Transverse colon (tissue), 4 donors: ENCODE measurements around the gene LRRC8D. TPM values are rescaled to one million over a fixed set of nuclear protein-coding genes. Genes with fewer than 3 reads are reported as not detected.

Experiments used
- DNase-seq: peaks from one replicate; pipeline ENCODE4 v3.0.0-alpha.2; 2019
- H3K27ac ChIP-seq, 4 donors: fragments of 200-600 bp; sonication (generic); 2 replicates each; pipeline ENCODE4 v1.5.1; 2016 to 2018; ENCODE audit warnings: inconsistent platforms in 4 of 4
- H3K27me3 ChIP-seq: fragments of 200-600 bp; sonication (generic); 2 replicates; pipeline ENCODE4 v1.5.1; 2017; ENCODE audit warnings: inconsistent platforms
- H3K36me3 ChIP-seq, 4 donors: fragments of 200-600 bp; sonication (generic); 2 replicates each; pipeline ENCODE4 v1.5.1; 2017 to 2019; ENCODE audit warnings: inconsistent platforms in 4 of 4
- H3K4me1 ChIP-seq, 4 donors: fragments of 200-600 bp; sonication (generic); 2 replicates each; pipeline ENCODE4 v1.5.1; 2017 to 2020; ENCODE audit warnings: inconsistent platforms in 4 of 4
- H3K4me3 ChIP-seq, 4 donors: fragments of 200-600 bp; sonication (generic); 1 replicate in 1 of 4; 2 replicates in 3 of 4; pipeline versions ENCODE4 v1.5.1 to v1.6.1; 2017 to 2019; ENCODE audit warnings: inconsistent platforms in 4 of 4
- H3K9me3 ChIP-seq, 2 donors: fragments of 200-600 bp; sonication (generic); 2 replicates each; pipeline ENCODE4 v1.5.1; 2017 to 2019; ENCODE audit warnings: inconsistent platforms in 2 of 2
- EP300 ChIP-seq: sonication (generic); formaldehyde crosslinking; IDR thresholded peaks from one replicate; pipeline ENCODE4 v1.6.1; 2017; ENCODE audit warnings: antibody characterized with exemption, low read depth
- POLR2A ChIP-seq: fragments of 450-650 bp; IDR thresholded peaks from one replicate; pipeline ENCODE4 v1.6.1; 2016; ENCODE audit warnings: antibody characterized with exemption, mild to moderate bottlenecking, moderate library complexity
- POLR2AphosphoS5 ChIP-seq, 3 donors: sonication (generic); formaldehyde crosslinking; IDR thresholded peaks; one replicate each; pipeline ENCODE4 v1.6.1; 2016; ENCODE audit warnings: antibody characterized with exemption in 3 of 3
- WGBS, 2 donors: methylation state at CpG; one replicate each; pipeline ENCODE4 v1.1.5; 2018; ENCODE audit warnings: low coverage in 1 of 2; 5-methylcytosine and 5-hydroxymethylcytosine counted together
- in situ Hi-C, 4 donors: fragments of 200-750 bp; cut with MboI; loops; one replicate each; pipeline versions ENCODE4 v1.15.0 to v1.15.1; 2017; ENCODE audit warnings: low sequenced_read_pairs in 3 of 4, low pct_ligation_motif_present in 1 of 4, low pct_unique_long_range_greater_than_20kb in 1 of 4
- intact Hi-C: fragments of 100-400 bp; cut with DNase I; formaldehyde crosslinking; loops from one replicate; pipeline ENCODE4 v1.15.1; 2023; ENCODE audit warnings: low total_unique reads
- total RNA-seq, 4 donors: library from RNA; depleted of rRNA; stranded (reverse); fragments of >200 nt; gene quantifications; one replicate each; pipeline ENCODE4 v1.1.0, GENCODE V29; 2016
- TF ChIP-seq, protein P1 (sequence below), 5 experiments: fragments of 200-600 bp in 3 of 5; fragments of 450-650 bp in 2 of 5; sonication (generic) in 3 of 5; IDR thresholded peaks; 1 replicate in 2 of 5; 2 replicates in 3 of 5; pipeline ENCODE4 v1.5.1; 2016 to 2017; ENCODE audit warnings: antibody characterized with exemption in 5 of 5, inconsistent platforms in 3 of 5, mild to moderate bottlenecking in 2 of 5, moderate library complexity in 1 of 5

The LRRC8D gene
- total RNA-seq, 4 donors from 2014 or later = 8.2 to 81.5 (median 52.4) TPM

DNA sequence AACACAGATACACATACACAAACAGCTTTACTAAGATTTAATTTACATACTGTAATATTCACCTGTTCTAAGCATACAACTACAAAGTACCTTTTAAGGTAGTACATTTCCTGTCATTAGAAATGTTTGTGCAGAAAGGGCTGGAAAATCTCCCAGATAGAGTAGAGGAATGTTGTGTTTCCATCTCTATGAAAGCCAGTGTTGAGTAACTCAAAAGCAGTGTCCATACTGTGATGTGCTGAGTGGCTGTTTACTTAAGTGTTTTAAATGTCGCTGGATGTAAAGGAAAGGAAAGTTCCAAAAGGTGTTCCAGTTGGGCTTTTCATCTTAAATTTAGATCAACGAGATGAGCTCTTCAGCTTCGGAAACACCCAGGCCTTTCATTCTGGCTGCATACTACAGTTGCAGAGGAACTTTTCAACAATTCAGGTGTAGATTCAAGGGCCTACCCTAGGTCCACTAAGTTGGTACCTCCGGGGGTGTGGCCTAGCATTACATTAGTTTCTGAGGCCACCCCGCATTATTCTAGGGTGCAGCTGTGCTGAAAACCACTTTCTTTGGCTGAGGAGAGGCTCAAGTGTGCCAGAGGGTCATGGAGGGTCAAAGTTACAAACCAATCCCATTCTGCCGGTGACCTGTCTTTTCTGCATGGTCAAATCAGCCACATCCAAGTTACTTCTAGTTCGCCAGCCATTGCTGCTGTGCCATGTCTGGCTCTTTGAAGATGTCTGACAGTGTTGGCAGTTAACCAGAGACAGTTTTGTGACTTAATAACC, 78.1 kb downstream of the LRRC8D start:
- no peak overlapping the region for H3K4me3 ChIP-seq
- no peaks in the 10 kb centered on the region for H3K9me3 ChIP-seq
- peaks cover 0 to 12% (median 2%) of the 10 kb centered on the region in 4 donors for H3K4me1 ChIP-seq
- no peaks in the 10 kb centered on the region for H3K27me3 ChIP-seq
- no peak overlapping the region for H3K27ac ChIP-seq
- no peak for DNase-seq
- WGBS, 2 donors = 92 to 93% methylated on average over 3 to 7 of the region's 7 CpGs
- in situ Hi-C loops (no loop called here), intact Hi-C loops (no loop called here)
- no peaks in the 10 kb centered on the region for H3K36me3 ChIP-seq
- TF ChIP-seq POLR2A (no peak), POLR2AphosphoS5 (IDR thresholded peaks at IDR 0.05) (no peak), EP300 (no peak)
- TF ChIP-seq, protein P1, sequence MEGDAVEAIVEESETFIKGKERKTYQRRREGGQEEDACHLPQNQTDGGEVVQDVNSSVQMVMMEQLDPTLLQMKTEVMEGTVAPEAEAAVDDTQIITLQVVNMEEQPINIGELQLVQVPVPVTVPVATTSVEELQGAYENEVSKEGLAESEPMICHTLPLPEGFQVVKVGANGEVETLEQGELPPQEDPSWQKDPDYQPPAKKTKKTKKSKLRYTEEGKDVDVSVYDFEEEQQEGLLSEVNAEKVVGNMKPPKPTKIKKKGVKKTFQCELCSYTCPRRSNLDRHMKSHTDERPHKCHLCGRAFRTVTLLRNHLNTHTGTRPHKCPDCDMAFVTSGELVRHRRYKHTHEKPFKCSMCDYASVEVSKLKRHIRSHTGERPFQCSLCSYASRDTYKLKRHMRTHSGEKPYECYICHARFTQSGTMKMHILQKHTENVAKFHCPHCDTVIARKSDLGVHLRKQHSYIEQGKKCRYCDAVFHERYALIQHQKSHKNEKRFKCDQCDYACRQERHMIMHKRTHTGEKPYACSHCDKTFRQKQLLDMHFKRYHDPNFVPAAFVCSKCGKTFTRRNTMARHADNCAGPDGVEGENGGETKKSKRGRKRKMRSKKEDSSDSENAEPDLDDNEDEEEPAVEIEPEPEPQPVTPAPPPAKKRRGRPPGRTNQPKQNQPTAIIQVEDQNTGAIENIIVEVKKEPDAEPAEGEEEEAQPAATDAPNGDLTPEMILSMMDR (IDR thresholded peaks at IDR 0.05) = no peak

DNA sequence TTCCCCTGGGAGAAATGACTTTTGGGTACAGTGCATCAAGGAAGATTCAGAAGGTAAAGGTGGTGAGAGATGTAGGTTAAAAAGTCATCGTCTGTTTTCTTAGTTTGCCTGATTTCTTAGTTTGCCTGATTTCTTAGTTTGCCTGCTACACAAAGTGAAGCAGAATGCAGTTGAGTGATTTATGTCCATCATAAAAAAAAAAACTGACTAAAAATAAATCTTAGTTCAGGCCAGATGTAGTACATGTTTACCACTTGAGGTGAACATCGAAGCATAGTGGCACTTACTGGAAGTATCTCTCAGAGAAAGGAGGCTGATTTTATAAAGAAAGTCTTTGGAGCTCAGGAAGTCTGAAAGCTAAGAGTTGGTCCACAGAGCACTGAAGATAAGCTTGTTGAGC, 79.5 kb downstream of the LRRC8D start:
- DNase-seq = no peak
- H3K27ac ChIP-seq = no peak overlapping the region
- H3K4me3 ChIP-seq = no peak overlapping the region
- no peaks in the 10 kb centered on the region for H3K36me3 ChIP-seq
- H3K27me3 ChIP-seq = no peaks in the 10 kb centered on the region
- 59 to 86% methylated on average over 2 of the region's 2 CpGs for WGBS, 2 donors
- no peak for TF ChIP-seq POLR2A
- no peak for TF ChIP-seq POLR2AphosphoS5 (IDR thresholded peaks at IDR 0.05)
- no peak for TF ChIP-seq EP300
- TF ChIP-seq, protein P1 (IDR thresholded peaks at IDR 0.05) = no peak
- in situ Hi-C loops (no loop called here), intact Hi-C loops (no loop called here)
- H3K4me1 ChIP-seq = peaks cover 0 to 12% (median 2%) of the 10 kb centered on the region in 4 donors
- H3K9me3 ChIP-seq = no peaks in the 10 kb centered on the region

DNA sequence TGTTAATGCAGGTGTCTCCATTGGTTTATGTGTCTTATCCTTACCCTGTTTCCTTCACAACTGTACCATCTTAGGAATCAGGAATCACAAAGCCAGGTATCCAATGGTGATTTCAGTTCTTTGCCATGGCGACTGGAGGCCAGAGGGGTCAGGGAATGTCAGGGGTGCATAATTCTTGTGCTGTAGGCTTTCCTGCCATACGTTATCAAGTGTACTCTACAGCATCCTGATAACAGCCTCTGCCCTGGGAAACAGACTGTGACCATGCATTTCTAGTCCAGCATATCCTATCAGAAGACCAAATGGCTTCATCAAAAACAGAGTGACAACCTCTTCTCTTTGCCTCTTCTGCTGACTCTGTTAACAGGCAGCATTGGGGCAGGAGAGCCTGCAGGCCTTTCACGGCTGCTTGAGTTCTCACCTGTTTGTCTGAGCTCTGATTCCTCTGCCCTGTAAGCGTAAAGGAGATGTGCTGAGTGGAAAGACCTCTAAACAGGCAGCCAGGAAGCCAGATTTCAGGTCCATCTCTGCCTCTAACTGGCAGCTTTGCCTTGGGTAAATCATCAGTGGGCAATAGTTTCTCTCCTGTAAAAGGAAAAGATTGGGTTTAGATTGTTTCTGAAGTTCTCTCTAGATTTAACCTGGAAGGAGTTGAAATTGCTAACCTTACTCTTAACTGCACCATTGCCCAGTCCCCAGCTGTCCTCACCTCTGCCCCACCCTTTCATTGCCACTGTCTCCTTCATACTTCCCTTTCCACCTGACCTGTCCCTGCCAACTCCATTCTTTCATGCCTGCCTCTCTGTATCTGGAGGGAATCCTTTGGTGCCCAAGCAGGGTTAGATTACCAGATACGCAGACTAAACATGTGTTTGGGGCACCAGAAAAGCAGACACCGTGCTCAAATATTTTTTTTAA, 80.2 kb downstream of the LRRC8D start:
- Histone ChIP-seq H3K4me3 (no peak overlapping the region), H3K27ac (no peak overlapping the region), H3K27me3 (no peaks in the 10 kb centered on the region), H3K36me3 (no peaks in the 10 kb centered on the region), H3K9me3 (no peaks in the 10 kb centered on the region), H3K4me1 (peaks cover 0 to 12% (median 2%) of the 10 kb centered on the region in 4 donors)
- intact Hi-C loops (no loop called here), in situ Hi-C loops (no loop called here)
- 95% methylated on average over 2 to 6 of the region's 6 CpGs for WGBS, 2 donors
- no peak for DNase-seq
- no peak for TF ChIP-seq EP300
- TF ChIP-seq, protein P1 (IDR thresholded peaks at IDR 0.05) = no peak

DNA sequence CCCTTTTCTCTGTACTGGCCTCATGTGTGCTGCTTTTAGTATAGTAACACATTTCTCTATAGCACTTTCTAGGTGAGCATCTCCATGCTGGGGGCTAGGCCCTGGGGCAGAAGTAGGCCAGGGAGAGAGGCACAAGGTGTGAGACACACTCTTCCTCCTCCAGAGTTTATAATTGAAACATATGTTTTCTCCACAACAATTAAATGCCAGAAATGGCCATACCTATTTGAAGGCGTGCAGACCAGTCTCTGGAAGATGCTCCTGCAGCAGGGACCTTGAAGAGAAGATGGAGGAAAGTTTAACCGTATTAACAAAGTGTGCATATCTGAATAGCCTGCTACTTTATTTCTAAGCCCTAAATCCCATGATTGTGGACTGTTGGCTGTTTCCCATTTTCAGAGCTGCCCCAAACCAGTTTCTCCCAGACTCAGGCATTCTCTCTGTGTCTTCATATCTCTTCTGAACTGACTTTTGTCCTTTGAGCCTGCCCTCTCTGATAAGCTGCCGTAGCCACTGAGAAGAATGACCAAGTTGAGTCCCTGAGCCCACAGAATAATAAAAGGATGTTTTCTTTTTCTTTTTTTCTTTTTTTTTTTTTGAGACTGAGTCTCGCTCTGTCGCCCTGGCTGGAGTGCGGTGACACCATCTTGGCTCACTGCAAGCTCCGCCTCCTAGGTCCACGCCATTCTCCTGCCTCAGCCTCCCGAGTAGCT, 81.3 kb downstream of the LRRC8D start:
- Histone ChIP-seq H3K9me3 (no peaks in the 10 kb centered on the region), H3K27ac (no peak overlapping the region), H3K4me3 (no peak overlapping the region), H3K27me3 (no peaks in the 10 kb centered on the region), H3K36me3 (no peaks in the 10 kb centered on the region), H3K4me1 (peaks cover 0 to 12% (median 2%) of the 10 kb centered on the region in 4 donors)
- DNase-seq = no peak
- WGBS, 2 donors = 89 to 97% methylated on average over 6 to 9 of the region's 9 CpGs
- intact Hi-C loops = no loop called here
- TF ChIP-seq POLR2AphosphoS5 (IDR thresholded peaks at IDR 0.05) (no peak), POLR2A (no peak), EP300 (no peak)
- TF ChIP-seq, protein P1 (IDR thresholded peaks at IDR 0.05) = no peak
- in situ Hi-C loops = no loop called here
